Suprapubic skin (tissue), 3 donors: ENCODE data around the gene ST8SIA5.

Experiments
- EP300 ChIP-seq: sonication (generic); formaldehyde crosslinking; IDR thresholded peaks from one replicate; pipeline ENCODE4 v1.6.1; 2017; ENCODE audit warnings: antibody characterized with exemption
- TF ChIP-seq, protein P1 (sequence below), 2 donors: fragments of 200-600 bp in 1 of 2; fragments of 450-650 bp in 1 of 2; sonication (generic) in 1 of 2; IDR thresholded peaks; one replicate each; pipeline ENCODE4 v1.5.1; 2016 to 2019; ENCODE audit warnings: antibody characterized with exemption in 2 of 2, mild to moderate bottlenecking in 1 of 2, moderate library complexity in 1 of 2

DNA sequence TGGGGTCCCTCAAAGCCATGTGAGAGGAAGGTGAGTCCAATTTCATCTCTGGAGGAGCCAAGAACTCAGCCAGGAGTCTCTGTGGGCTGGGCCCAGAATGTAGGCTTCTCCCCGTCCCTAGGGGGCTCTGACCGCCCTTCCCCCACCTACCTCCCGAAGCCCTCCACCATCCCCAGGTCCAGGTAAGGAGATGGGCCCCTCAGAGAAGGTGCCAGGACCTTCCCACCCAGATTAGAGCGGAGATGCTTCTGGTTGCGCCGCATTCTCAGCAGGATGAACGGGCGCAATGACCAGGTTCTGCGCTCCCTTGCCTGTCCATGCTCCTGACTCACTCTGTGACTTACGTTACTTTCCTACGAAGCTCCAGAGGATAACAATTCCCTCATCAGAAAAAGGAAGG is 23.0 kb downstream of the ST8SIA5 start:
- no peak for TF ChIP-seq EP300
- TF ChIP-seq, protein P1, sequence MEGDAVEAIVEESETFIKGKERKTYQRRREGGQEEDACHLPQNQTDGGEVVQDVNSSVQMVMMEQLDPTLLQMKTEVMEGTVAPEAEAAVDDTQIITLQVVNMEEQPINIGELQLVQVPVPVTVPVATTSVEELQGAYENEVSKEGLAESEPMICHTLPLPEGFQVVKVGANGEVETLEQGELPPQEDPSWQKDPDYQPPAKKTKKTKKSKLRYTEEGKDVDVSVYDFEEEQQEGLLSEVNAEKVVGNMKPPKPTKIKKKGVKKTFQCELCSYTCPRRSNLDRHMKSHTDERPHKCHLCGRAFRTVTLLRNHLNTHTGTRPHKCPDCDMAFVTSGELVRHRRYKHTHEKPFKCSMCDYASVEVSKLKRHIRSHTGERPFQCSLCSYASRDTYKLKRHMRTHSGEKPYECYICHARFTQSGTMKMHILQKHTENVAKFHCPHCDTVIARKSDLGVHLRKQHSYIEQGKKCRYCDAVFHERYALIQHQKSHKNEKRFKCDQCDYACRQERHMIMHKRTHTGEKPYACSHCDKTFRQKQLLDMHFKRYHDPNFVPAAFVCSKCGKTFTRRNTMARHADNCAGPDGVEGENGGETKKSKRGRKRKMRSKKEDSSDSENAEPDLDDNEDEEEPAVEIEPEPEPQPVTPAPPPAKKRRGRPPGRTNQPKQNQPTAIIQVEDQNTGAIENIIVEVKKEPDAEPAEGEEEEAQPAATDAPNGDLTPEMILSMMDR (IDR thresholded peaks at IDR 0.05): no peak
